K562 (cell line): ENCODE results near the gene MDK. TPM values are rescaled to one million over a fixed set of nuclear protein-coding genes. Genes with fewer than 3 reads are reported as not detected.

Experiments used
- ATAC-seq: fragments of 200-7000 bp; cut with Tn5 transposase; 3 replicates; pipeline ENCODE4 v1.9.1; 2020; ENCODE audit warnings: moderate library complexity
- BruUV-seq: library from RNA; stranded (reverse); fragments of 400-500 nt; replicated peaks from 2 replicates; lab custom pipeline; 2021; lab: Mats Ljungman, UMichigan
- CTCF ChIA-PET: fragments of 300-600 bp; formaldehyde crosslinking; extraction: SDS; loops from one replicate; lab custom pipeline; 2021; ENCODE audit warnings: low intra/inter-chr PET ratio; lab: Yijun Ruan, JAX
- POLR2A ChIA-PET: fragments of 300-600, 350-650 bp; sonication (Branson Sonifier 250); formaldehyde crosslinking; extraction: SDS; loops from one replicate; lab custom pipeline; 2021; ENCODE audit warnings: antibody characterized with exemption, inconsistent platforms; lab: Yijun Ruan, JAX
- DNase-seq, 4 experiments: peaks; one replicate each; pipeline versions ENCODE4 v3.0.0 to v3.0.0-alpha.2; 2011 to 2018; ENCODE audit warnings: low spot score in 3 of 4, mixed read lengths in 3 of 4; ENCODE audit errors: extremely low read depth in 1 of 4
- FAIRE-seq: peaks from 2 replicates; lab custom pipeline; 2011; peaks lifted over from hg19 to GRCh38; lab: Jason Lieb, UNC
- H2AFZ ChIP-seq: 2 replicates; pipeline ENCODE4 v1.6.0; 2011; ENCODE audit warnings: low read depth, low read length, control low read depth, inconsistent platforms
- H3K27ac ChIP-seq: fragments of 200-600 bp; 3 replicates; pipeline ENCODE4 v1.8.0; 2011; ENCODE audit warnings: low read depth, mild to moderate bottlenecking, control low read depth, inconsistent platforms, low read length, moderate library complexity, mixed read lengths; ENCODE audit errors: extremely low read depth
- H3K27me3 ChIP-seq, 2 experiments: fragments of 300-600 bp in 1 of 2; 2 replicates in 1 of 2; 3 replicates in 1 of 2; pipeline versions ENCODE4 v1.6.0 to v1.8.0; 2011; ENCODE audit warnings: inconsistent platforms in 2 of 2, low read length in 2 of 2, mild to moderate bottlenecking in 1 of 2, mixed read lengths in 1 of 2, moderate library complexity in 1 of 2; ENCODE audit not compliant: control insufficient read depth in 2 of 2, insufficient read depth in 2 of 2
- H3K36me3 ChIP-seq: fragments of 300-600 bp; 3 replicates; pipeline ENCODE4 v1.8.0; 2011; ENCODE audit warnings: mild to moderate bottlenecking, low read length, inconsistent platforms; ENCODE audit not compliant: control insufficient read depth, insufficient read depth
- H3K4me1 ChIP-seq, 2 experiments: fragments of 200-600 bp in 1 of 2; replicated peaks in 1 of 2; 2 replicates in 1 of 2; 3 replicates in 1 of 2; pipeline versions ENCODE4 v1.5.1 to v1.8.0; 2011; ENCODE audit warnings: inconsistent platforms in 2 of 2, low read length in 2 of 2, mild to moderate bottlenecking in 1 of 2, mixed read lengths in 1 of 2, moderate library complexity in 1 of 2; ENCODE audit not compliant: control insufficient read depth in 2 of 2, insufficient read depth in 2 of 2
- H3K4me2 ChIP-seq: 2 replicates; pipeline ENCODE4 v1.6.1; 2011; ENCODE audit warnings: low read length, control low read depth, inconsistent platforms, mixed read lengths; ENCODE audit not compliant: insufficient read depth
- H3K4me3 ChIP-seq: fragments of 200-600 bp; sonication (generic), shearing (Covaris generic); 2 replicates; pipeline ENCODE4 v1.5.1; 2016; ENCODE audit warnings: control low read depth, inconsistent platforms
- H3K79me2 ChIP-seq: fragments of 200-600 bp; 3 replicates; pipeline ENCODE4 v1.8.0; 2011; ENCODE audit warnings: low read length, inconsistent platforms; ENCODE audit not compliant: control insufficient read depth, insufficient read depth
- H3K9ac ChIP-seq, 2 experiments: 2 replicates each; pipeline versions ENCODE4 v1.6.0 to v1.6.1; 2011; ENCODE audit warnings: low read depth in 2 of 2, low read length in 2 of 2, control low read depth in 1 of 2, inconsistent platforms in 1 of 2, mild to moderate bottlenecking in 1 of 2, mixed read lengths in 1 of 2; ENCODE audit not compliant: insufficient read depth in 1 of 2
- H3K9me1 ChIP-seq: one replicate; pipeline ENCODE4 v1.6.0; 2011; ENCODE audit warnings: inconsistent platforms, mild to moderate bottlenecking, low read length, moderate library complexity; ENCODE audit not compliant: control insufficient read depth, insufficient read depth
- H3K9me3 ChIP-seq: replicated peaks from 2 replicates; pipeline ENCODE4 v1.5.1; 2011; ENCODE audit warnings: low read depth, low read length, inconsistent platforms; ENCODE audit not compliant: control insufficient read depth, insufficient read depth
- H4K20me1 ChIP-seq: replicated peaks from 2 replicates; pipeline ENCODE4 v1.6.1; 2011; ENCODE audit warnings: low read length, inconsistent platforms, mixed read lengths; ENCODE audit not compliant: control insufficient read depth, insufficient read depth
- CSDE1 ChIP-seq, 2 experiments: fragments of 450-650 bp; IDR thresholded peaks; 2 replicates each; pipeline ENCODE4 v1.6.1; 2016; ENCODE audit warnings: mild to moderate bottlenecking in 1 of 2
- ELF4 ChIP-seq: fragments of 450-650 bp; formaldehyde crosslinking; IDR thresholded peaks from 2 replicates; pipeline ENCODE4 v1.4.0; 2022; ENCODE audit warnings: missing genetic modification characterization
- KLF16 ChIP-seq: IDR thresholded peaks from 2 replicates; pipeline ENCODE4 v1.6.1; 2016; ENCODE audit warnings: antibody characterized with exemption
- L3MBTL2 ChIP-seq: fragments of 450-650 bp; IDR thresholded peaks from 2 replicates; pipeline ENCODE4 v1.6.1; 2016; ENCODE audit warnings: mild to moderate bottlenecking, moderate library complexity
- POLR2G ChIP-seq: fragments of 200-400 bp; formaldehyde crosslinking; IDR thresholded peaks from 2 replicates; pipeline ENCODE4 v1.6.1; 2017; ENCODE audit warnings: low read depth, mild to moderate bottlenecking, antibody characterized with exemption, low read length, moderate library complexity
- RBM17 ChIP-seq: fragments of 200-400 bp; formaldehyde crosslinking; IDR thresholded peaks from 2 replicates; pipeline ENCODE4 v1.6.1; 2017; ENCODE audit warnings: low read depth, mild to moderate bottlenecking, low read length, borderline replicate concordance
- RFX1 ChIP-seq: fragments of 450-650 bp; IDR thresholded peaks from 2 replicates; pipeline ENCODE4 v1.6.1; 2016; ENCODE audit warnings: mild to moderate bottlenecking, moderate library complexity
- ZBTB8A ChIP-seq: fragments of 450-650 bp; IDR thresholded peaks from 2 replicates; pipeline ENCODE4 v1.6.1; 2018; ENCODE audit warnings: mild to moderate bottlenecking, moderate library complexity; ENCODE audit not compliant: partially characterized antibody
- ZNF354B ChIP-seq: fragments of 250-450 bp; sonication (Bioruptor Pico); IDR thresholded peaks from 2 replicates; pipeline ENCODE4 v1.4.0; 2020
- WGBS: fragments of 100-300 bp; shearing (Covaris generic); methylation state at CpG from one replicate; pipeline ENCODE4 v1.1.6; 2016; ENCODE audit warnings: low coverage, mixed read lengths; ENCODE audit not compliant: insufficient coverage; ENCODE audit errors: missing lambda C conversion rate; 5-methylcytosine and 5-hydroxymethylcytosine counted together
- in situ Hi-C: fragments of 300-500 bp; cut with MboI; formaldehyde crosslinking; loops from 4 replicates; pipeline ENCODE4 v1.15.0; 2018; ENCODE audit warnings: inconsistent platforms, mixed read lengths
- intact Hi-C: fragments of 100-400 bp; cut with micrococcal nuclease; formaldehyde crosslinking; loops from 2 replicates; pipeline ENCODE4 v1.14.2; 2022
- polyA plus RNA-seq, 8 experiments: library from polyadenylated mRNA; depleted of rRNA in 4 of 8; stranded (reverse) in 5 of 8; unstranded in 3 of 8; fragments of >200 nt; fragmentation: Nextera tagmentation in 2 of 8; fragmentation: Illumina TruSeq in 1 of 8; extraction: Ambion mirVana in 2 of 8; extraction: Trizol in 1 of 8; gene quantifications; 2 replicates each; pipeline versions ENCODE4 v1.2.1 to v1.2.3, GENCODE V29; 2011 to 2014; ENCODE audit warnings: inconsistent platforms in 1 of 8, missing spikeins in 1 of 8
- total RNA-seq, 7 experiments: library from RNA; depleted of rRNA in 6 of 7; stranded (reverse); fragments of >200 nt in 6 of 7; fragmentation: Illumina TruSeq in 2 of 7; extraction: Trizol in 2 of 7; gene quantifications; 2 replicates each; pipeline versions ENCODE4 v1.2.1 to v1.2.3, GENCODE V29; 2011 to 2021; ENCODE audit warnings: low replicate concordance in 1 of 7

MDK gene
- total and polyA plus RNA-seq, 9 of the 15 experiments (the other 6 are each of a cell fraction or from before 2014, with no cell fraction given): 20.7 to 700 (median 350) TPM

GRCh38 chr11:46418751-46419150, 37.3 kb downstream of the MDK start:
- Histone ChIP-seq H3K9ac (no peak overlapping the region), H4K20me1 (no peaks in the 10 kb centered on the region; the same call in 1 of the 2 replicates), H3K4me1 (peaks cover 7 to 13% of the 10 kb centered on the region in 2 experiments; a peak in 4 of 5 replicates), H3K79me2 (no peaks in the 10 kb centered on the region), H2AFZ (no peak overlapping the region), H3K27ac (no peak overlapping the region), H3K4me2 (no peak overlapping the region), H3K9me1 (no peaks in the 10 kb centered on the region), H3K27me3 (no peaks in the 10 kb centered on the region), H3K4me3 (no peak overlapping the region), H3K36me3 (peaks cover 52% of the 10 kb centered on the region; the same call in 2 of the 3 replicates), H3K9me3 (no peaks in the 10 kb centered on the region)
- no peak for TF ChIP-seq ZNF354B
- peak; percentile 91 for TF ChIP-seq RFX1
- 0 out of 4 replicates have a peak, but pooled peaks of 1 of the 2 experiments have one; percentile 51 for TF ChIP-seq CSDE1 (IDR thresholded peaks at IDR 0.05)
- CTCF ChIA-PET: no interaction called here
- WGBS: 98% methylated on average over 5 of the region's 5 CpGs
- BruUV-seq: no TSS peak
- intact Hi-C loops (no loop called here), in situ Hi-C loops (no loop called here)
- DNase-seq (peak in 2 of 4 experiments; percentile 32 to 34), ATAC-seq (no peak), FAIRE-seq (no peak)
- POLR2A ChIA-PET: interaction anchor here (1.5 to 1.9 kb wide), 2 partner anchors 9 to 12 kb away, joined by 3 to 5 read pairs; no protein-coding TSS in a partner anchor

GRCh38 chr11:46420513-46420912, 39.0 kb downstream of the MDK start:
- no peak overlapping the region for H2AFZ ChIP-seq
- no peaks in the 10 kb centered on the region; the same call in 1 of the 2 replicates for H4K20me1 ChIP-seq
- no TSS peak for BruUV-seq
- no peaks in the 10 kb centered on the region for H3K9me3 ChIP-seq
- H3K36me3 ChIP-seq: peaks cover 35% of the 10 kb centered on the region; the same call in 2 of the 3 replicates
- ATAC-seq (no peak), DNase-seq (no peak), FAIRE-seq (no peak)
- H3K4me3 ChIP-seq: no peak overlapping the region
- TF ChIP-seq ELF4 (CRISPR knock-in tag) (no peak), POLR2G (no peak), ZBTB8A (no peak), KLF16 (no peak), L3MBTL2 (no peak), RBM17 (no peak)
- ChIA-PET CTCF (no interaction called here), POLR2A (interaction anchor here (0.7 to 1.9 kb wide), 3 partner anchors 11 to 130 kb away, joined by 3 to 5 read pairs (median 3); no protein-coding TSS in a partner anchor)
- intact Hi-C loops (no loop called here), in situ Hi-C loops (no loop called here)
- peaks cover 3 to 13% of the 10 kb centered on the region in 2 experiments; a peak in 3 of 5 replicates for H3K4me1 ChIP-seq
- no peak overlapping the region for H3K4me2 ChIP-seq
- H3K79me2 ChIP-seq: no peaks in the 10 kb centered on the region
- no peaks in the 10 kb centered on the region for H3K27me3 ChIP-seq
- H3K9me1 ChIP-seq: no peaks in the 10 kb centered on the region
- no peak overlapping the region for H3K9ac ChIP-seq
- 80% methylated on average over 1 of the region's 1 CpG for WGBS
- H3K27ac ChIP-seq: no peak overlapping the region
